Fibroblast of lung (primary cell): ENCODE measurements around the gene SLC4A3.

Source experiments
- EZH2 ChIP-seq: IDR thresholded peaks from 2 replicates; pipeline ENCODE4 v1.5.1; 2012; ENCODE audit warnings: low read length, control low read depth, mild to moderate bottlenecking; ENCODE audit errors: missing control alignments
- TF ChIP-seq, protein P1 (sequence below), 2 donors: IDR thresholded peaks in 1 of 2; conservative IDR thresholded peaks in 1 of 2; 1 replicate in 1 of 2; 2 replicates in 1 of 2; pipeline ENCODE4 v1.5.1; 2011 to 2012; ENCODE audit warnings: low read length in 2 of 2, control low read depth in 1 of 2, inconsistent platforms in 1 of 2, low read depth in 1 of 2, mild to moderate bottlenecking in 1 of 2

GRCh38 chr2:219691571-219691970, 64.1 kb downstream of the SLC4A3 start:
- TF ChIP-seq, protein P1, sequence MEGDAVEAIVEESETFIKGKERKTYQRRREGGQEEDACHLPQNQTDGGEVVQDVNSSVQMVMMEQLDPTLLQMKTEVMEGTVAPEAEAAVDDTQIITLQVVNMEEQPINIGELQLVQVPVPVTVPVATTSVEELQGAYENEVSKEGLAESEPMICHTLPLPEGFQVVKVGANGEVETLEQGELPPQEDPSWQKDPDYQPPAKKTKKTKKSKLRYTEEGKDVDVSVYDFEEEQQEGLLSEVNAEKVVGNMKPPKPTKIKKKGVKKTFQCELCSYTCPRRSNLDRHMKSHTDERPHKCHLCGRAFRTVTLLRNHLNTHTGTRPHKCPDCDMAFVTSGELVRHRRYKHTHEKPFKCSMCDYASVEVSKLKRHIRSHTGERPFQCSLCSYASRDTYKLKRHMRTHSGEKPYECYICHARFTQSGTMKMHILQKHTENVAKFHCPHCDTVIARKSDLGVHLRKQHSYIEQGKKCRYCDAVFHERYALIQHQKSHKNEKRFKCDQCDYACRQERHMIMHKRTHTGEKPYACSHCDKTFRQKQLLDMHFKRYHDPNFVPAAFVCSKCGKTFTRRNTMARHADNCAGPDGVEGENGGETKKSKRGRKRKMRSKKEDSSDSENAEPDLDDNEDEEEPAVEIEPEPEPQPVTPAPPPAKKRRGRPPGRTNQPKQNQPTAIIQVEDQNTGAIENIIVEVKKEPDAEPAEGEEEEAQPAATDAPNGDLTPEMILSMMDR (conservative IDR thresholded peaks at IDR 0.05 in 1 of 2, IDR thresholded peaks at IDR 0.05 in 1 of 2; ENCODE audit: low read depth in 1 of 2, low read length in 2 of 2), result no peak
- no peak for TF ChIP-seq EZH2
